HepG2 (cell line): ENCODE measurements around the gene ZNF155. TPM values are rescaled to one million over a fixed set of nuclear protein-coding genes. Genes with fewer than 3 reads are reported as not detected.

ENCODE experiments used
- ARID4A ChIP-seq: sonication (generic); formaldehyde crosslinking; IDR thresholded peaks from 2 replicates; pipeline ENCODE4 v1.5.0; 2020; ENCODE audit warnings: mild to moderate bottlenecking, missing genetic modification reagents, borderline replicate concordance
- ASH2L ChIP-seq: fragments of 300-600, 200-600 bp; sonication (generic); IDR thresholded peaks from 2 replicates; pipeline ENCODE4 v1.7.0; 2017; ENCODE audit warnings: low read depth, mild to moderate bottlenecking, moderate library complexity, mixed read lengths, low read length; ENCODE audit not compliant: insufficient read length
- GABPA ChIP-seq, 2 experiments: IDR thresholded peaks; 2 replicates each; pipeline ENCODE4 v1.6.1; 2011 to 2016; ENCODE audit warnings: low read depth in 2 of 2, low read length in 1 of 2, missing biosample characterization in 1 of 2, missing genetic modification characterization in 1 of 2
- GABPB1 ChIP-seq: IDR thresholded peaks from 2 replicates; pipeline ENCODE4 v1.6.1; 2016; ENCODE audit warnings: mild to moderate bottlenecking, missing genetic modification reagents, moderate library complexity, missing compliant biosample characterization
- GATAD1 ChIP-seq: IDR thresholded peaks from 2 replicates; pipeline ENCODE4 v1.6.1; 2016; ENCODE audit warnings: missing genetic modification reagents, missing compliant biosample characterization
- LCORL ChIP-seq, 2 experiments: fragments of 450-650 bp in 1 of 2; sonication (generic) in 1 of 2; formaldehyde crosslinking in 1 of 2; IDR thresholded peaks; 2 replicates each; pipeline versions ENCODE4 v1.5.0 to v1.6.1; 2017 to 2020; ENCODE audit warnings: antibody characterized with exemption in 1 of 2, missing genetic modification reagents in 1 of 2
- MAX ChIP-seq: IDR thresholded peaks from 2 replicates; pipeline ENCODE4 v1.6.1; 2012; ENCODE audit warnings: inconsistent platforms
- POLR2G ChIP-seq: fragments of 200-400 bp; formaldehyde crosslinking; IDR thresholded peaks from 2 replicates; pipeline ENCODE4 v1.6.1; 2018; ENCODE audit warnings: mild to moderate bottlenecking, low read depth, low read length, moderate library complexity
- ZHX2 ChIP-seq, 2 experiments: sonication (generic) in 1 of 2; formaldehyde crosslinking in 1 of 2; IDR thresholded peaks; 2 replicates each; pipeline versions ENCODE4 v1.6.1 to v1.9.0; 2014 to 2022; ENCODE audit warnings: antibody characterized with exemption in 1 of 2, borderline replicate concordance in 1 of 2, inconsistent platforms in 1 of 2, low read depth in 1 of 2, missing genetic modification reagents in 1 of 2
- ZMAT3 ChIP-seq: sonication (generic); formaldehyde crosslinking; conservative IDR thresholded peaks from 2 replicates; pipeline ENCODE4 v1.7.0; 2021; ENCODE audit warnings: missing genetic modification reagents
- ZNF207 ChIP-seq: fragments of 450-650 bp; IDR thresholded peaks from 2 replicates; pipeline ENCODE4 v1.6.1; 2016; ENCODE audit warnings: antibody characterized with exemption, borderline replicate concordance
- ZNF282 ChIP-seq: fragments of 450-650 bp; IDR thresholded peaks from 2 replicates; pipeline ENCODE4 v1.6.1; 2018; ENCODE audit not compliant: partially characterized antibody
- ZNF792 ChIP-seq: IDR thresholded peaks from 2 replicates; pipeline ENCODE4 v1.6.1; 2016
- ZNF839 ChIP-seq: sonication (generic); formaldehyde crosslinking; IDR thresholded peaks from 2 replicates; pipeline ENCODE4 v1.4.0; 2020; ENCODE audit warnings: missing genetic modification reagents, mild to moderate bottlenecking, borderline replicate concordance
- polyA plus RNA-seq, 8 experiments: library from polyadenylated mRNA; depleted of rRNA in 3 of 8; stranded (reverse) in 7 of 8; unstranded in 1 of 8; fragments of >200 nt; fragmentation: Illumina TruSeq in 4 of 8; extraction: Trizol in 4 of 8; gene quantifications; 2 replicates each; pipeline versions ENCODE4 v1.2.1 to v1.2.3, GENCODE V29; 2011 to 2016; ENCODE audit warnings: low read depth in 4 of 8, missing spikeins in 1 of 8, mixed read lengths in 1 of 8; ENCODE audit not compliant: insufficient read depth in 1 of 8
- total RNA-seq, 5 experiments: library from RNA; depleted of rRNA; stranded (reverse); fragments of >200 nt; fragmentation: Illumina TruSeq; extraction: Trizol; gene quantifications; 2 replicates each; pipeline ENCODE4 v1.2.3, GENCODE V29; 2016; ENCODE audit warnings: low read depth in 1 of 5
- TF ChIP-seq, protein P1 (sequence below): sonication (generic); formaldehyde crosslinking; IDR thresholded peaks from 2 replicates; pipeline ENCODE4 v1.8.0; 2022; ENCODE audit warnings: missing genetic modification reagents, mild to moderate bottlenecking, moderate library complexity, borderline replicate concordance

Gene ZNF155
- total and polyA plus RNA-seq, 2 of the 13 experiments (the other 11 are each of a cell fraction or from before 2014, with no cell fraction given) = 2.5 to 3.6 TPM

GRCh38 chr19:43983912-43984686 is at the start of gene ZNF155 (continued):
- peak; percentile 72; the same call in 1 of the 2 replicates for TF ChIP-seq ARID4A
- TF ChIP-seq LCORL (IDR thresholded peaks at IDR 0.05) = no peak
- TF ChIP-seq LCORL (CRISPR knock-in tag; IDR thresholded peaks at IDR 0.05) = peak; percentile 56; the same call in 1 of the 2 replicates
- peak; percentile 62 for TF ChIP-seq GATAD1 (CRISPR knock-in tag)
- TF ChIP-seq ZNF792 (CRISPR knock-in tag) = no peak
- peak; percentile 36; the same call in 1 of the 2 replicates for TF ChIP-seq GABPA (IDR thresholded peaks at IDR 0.05; ENCODE audit: low read depth, low read length)
- TF ChIP-seq GABPA (CRISPR knock-in tag; IDR thresholded peaks at IDR 0.05; ENCODE audit: low read depth) = peak; percentile 87
- TF ChIP-seq MAX = peak; percentile 51
- TF ChIP-seq ZMAT3 = no peak
- peak; percentile 43; the same call in 1 of the 2 replicates for TF ChIP-seq POLR2G
- no peak for TF ChIP-seq ZHX2 (IDR thresholded peaks at IDR 0.05; ENCODE audit: low read depth)
- TF ChIP-seq ZHX2 (CRISPR knock-in tag; IDR thresholded peaks at IDR 0.05; ENCODE audit: borderline replicate concordance) = no peak
- TF ChIP-seq, protein P1, sequence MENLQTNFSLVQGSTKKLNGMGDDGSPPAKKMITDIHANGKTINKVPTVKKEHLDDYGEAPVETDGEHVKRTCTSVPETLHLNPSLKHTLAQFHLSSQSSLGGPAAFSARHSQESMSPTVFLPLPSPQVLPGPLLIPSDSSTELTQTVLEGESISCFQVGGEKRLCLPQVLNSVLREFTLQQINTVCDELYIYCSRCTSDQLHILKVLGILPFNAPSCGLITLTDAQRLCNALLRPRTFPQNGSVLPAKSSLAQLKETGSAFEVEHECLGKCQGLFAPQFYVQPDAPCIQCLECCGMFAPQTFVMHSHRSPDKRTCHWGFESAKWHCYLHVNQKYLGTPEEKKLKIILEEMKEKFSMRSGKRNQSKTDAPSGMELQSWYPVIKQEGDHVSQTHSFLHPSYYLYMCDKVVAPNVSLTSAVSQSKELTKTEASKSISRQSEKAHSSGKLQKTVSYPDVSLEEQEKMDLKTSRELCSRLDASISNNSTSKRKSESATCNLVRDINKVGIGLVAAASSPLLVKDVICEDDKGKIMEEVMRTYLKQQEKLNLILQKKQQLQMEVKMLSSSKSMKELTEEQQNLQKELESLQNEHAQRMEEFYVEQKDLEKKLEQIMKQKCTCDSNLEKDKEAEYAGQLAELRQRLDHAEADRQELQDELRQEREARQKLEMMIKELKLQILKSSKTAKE (CRISPR knock-in tag) = no peak
- no peak for TF ChIP-seq ZNF282
- no peak for TF ChIP-seq ZNF839 (CRISPR knock-in tag)
- no peak for TF ChIP-seq ASH2L
- no peak for TF ChIP-seq ZNF207
- peak; percentile 84 for TF ChIP-seq GABPB1
